IMR-90 (cell line): ENCODE data around the gene TNRC6B. TPM values are rescaled to one million over a fixed set of nuclear protein-coding genes. Genes with fewer than 3 reads are reported as not detected.

Source experiments
- ATAC-seq: fragments of 200-7000 bp; cut with Tn5 transposase; 2 replicates; pipeline ENCODE4 v1.9.1; 2020; ENCODE audit warnings: low read depth, mild to moderate bottlenecking, moderate library complexity
- BruUV-seq: library from RNA; stranded (reverse); fragments of 400-500 nt; replicated peaks from 2 replicates; lab custom pipeline; 2021; lab: Mats Ljungman, UMichigan
- CTCF ChIA-PET: fragments of 300-600 bp; formaldehyde crosslinking; extraction: SDS; loops from one replicate; lab custom pipeline; 2021; ENCODE audit warnings: antibody characterized with exemption; lab: Yijun Ruan, JAX
- POLR2A ChIA-PET: fragments of 300-600 bp; sonication (Branson Sonifier 250); formaldehyde crosslinking; loops from one replicate; lab custom pipeline; 2022; ENCODE audit warnings: antibody characterized with exemption; ENCODE audit not compliant: unreplicated experiment; lab: Charles Lee
- DNase-seq: peaks from one replicate; pipeline ENCODE4 v3.0.0; 2013
- H2AFZ ChIP-seq: replicated peaks from 2 replicates; pipeline ENCODE3; 2013; ENCODE audit warnings: low read length, mild to moderate bottlenecking; ENCODE audit not compliant: poor library complexity
- H2AK5ac ChIP-seq: 2 replicates; pipeline ENCODE4 v1.6.1; 2013; ENCODE audit warnings: low read depth, low read length, inconsistent platforms
- H2AK9ac ChIP-seq: replicated peaks from 2 replicates; pipeline ENCODE3; 2013; ENCODE audit warnings: mild to moderate bottlenecking, low read depth, low read length, moderate library complexity; ENCODE audit not compliant: poor library complexity
- H2BK120ac ChIP-seq: 2 replicates; pipeline ENCODE4 v1.6.1; 2013; ENCODE audit warnings: low read depth, low read length, inconsistent platforms
- H2BK15ac ChIP-seq: 3 replicates; pipeline ENCODE4 v1.6.1; 2013; ENCODE audit warnings: low read depth, low read length, inconsistent platforms
- H2BK20ac ChIP-seq: 2 replicates; pipeline ENCODE4 v1.6.1; 2013; ENCODE audit warnings: low read depth, mild to moderate bottlenecking, inconsistent platforms, low read length, moderate library complexity
- H2BK5ac ChIP-seq: 2 replicates; pipeline ENCODE4 v1.6.1; 2013; ENCODE audit warnings: mild to moderate bottlenecking, low read depth, low read length, inconsistent platforms; ENCODE audit not compliant: poor library complexity, severe bottlenecking
- H3K14ac ChIP-seq: replicated peaks from 2 replicates; pipeline ENCODE4 v1.6.1; 2013; ENCODE audit warnings: low read depth, low read length, inconsistent platforms
- H3K18ac ChIP-seq: 2 replicates; pipeline ENCODE4 v1.6.1; 2013; ENCODE audit warnings: low read depth, low read length, control low read depth
- H3K23ac ChIP-seq: 2 replicates; pipeline ENCODE4 v1.6.1; 2013; ENCODE audit warnings: low read depth, low read length, inconsistent platforms
- H3K27ac ChIP-seq: 2 replicates; pipeline ENCODE4 v1.5.1; 2013; ENCODE audit warnings: mild to moderate bottlenecking, control low read depth, low read length; ENCODE audit not compliant: insufficient read depth
- H3K27me3 ChIP-seq: 2 replicates; pipeline ENCODE4 v1.6.1; 2013; ENCODE audit warnings: low read length; ENCODE audit not compliant: control insufficient read depth, insufficient read depth
- H3K36me3 ChIP-seq: 2 replicates; pipeline ENCODE4 v1.6.1; 2013; ENCODE audit warnings: low read length, mixed read lengths; ENCODE audit not compliant: control insufficient read depth, insufficient read depth
- H3K4ac ChIP-seq: 2 replicates; pipeline ENCODE4 v1.6.1; 2013; ENCODE audit warnings: low read depth, low read length, inconsistent platforms
- H3K4me1 ChIP-seq: 2 replicates; pipeline ENCODE4 v1.6.1; 2013; ENCODE audit warnings: low read length, mixed read lengths; ENCODE audit not compliant: control insufficient read depth, insufficient read depth
- H3K4me2 ChIP-seq: 2 replicates; pipeline ENCODE4 v1.6.1; 2013; ENCODE audit warnings: low read depth, mild to moderate bottlenecking, control low read depth, low read length, moderate library complexity
- H3K4me3 ChIP-seq: 2 replicates; pipeline ENCODE4 v1.5.1; 2013; ENCODE audit warnings: low read depth, mild to moderate bottlenecking, control low read depth, low read length, moderate library complexity; ENCODE audit not compliant: insufficient read depth
- H3K56ac ChIP-seq: 2 replicates; pipeline ENCODE4 v1.6.1; 2013; ENCODE audit warnings: low read length, inconsistent platforms; ENCODE audit not compliant: insufficient read depth; ENCODE audit errors: extremely low read depth
- H3K79me1 ChIP-seq, 2 experiments: 2 replicates each; pipeline ENCODE4 v1.6.1; 2013; ENCODE audit warnings: low read length in 2 of 2, inconsistent platforms in 1 of 2, low read depth in 1 of 2
- H3K9ac ChIP-seq: 2 replicates; pipeline ENCODE4 v1.6.1; 2013; ENCODE audit warnings: low read depth, low read length, control low read depth
- H3K9me1 ChIP-seq: 2 replicates; pipeline ENCODE4 v1.6.1; 2013; ENCODE audit warnings: low read length, inconsistent platforms; ENCODE audit not compliant: insufficient read depth
- H3K9me3 ChIP-seq: 2 replicates; pipeline ENCODE4 v1.6.1; 2013; ENCODE audit warnings: low read length; ENCODE audit not compliant: control insufficient read depth, insufficient read depth
- H4K20me1 ChIP-seq: 2 replicates; pipeline ENCODE4 v1.6.1; 2013; ENCODE audit warnings: low read length, inconsistent platforms; ENCODE audit not compliant: insufficient read depth
- H4K5ac ChIP-seq: 2 replicates; pipeline ENCODE4 v1.6.1; 2013; ENCODE audit warnings: mild to moderate bottlenecking, low read depth, low read length, control low read depth
- H4K8ac ChIP-seq, 2 experiments: 2 replicates each; pipeline ENCODE4 v1.6.1; 2013; ENCODE audit warnings: low read depth in 2 of 2, low read length in 2 of 2, control low read depth in 1 of 2, inconsistent platforms in 1 of 2
- H4K91ac ChIP-seq: 2 replicates; pipeline ENCODE4 v1.6.1; 2013; ENCODE audit warnings: low read depth, low read length, inconsistent platforms; ENCODE audit not compliant: insufficient read depth
- BHLHE40 ChIP-seq: fragments of 150-350 bp; IDR thresholded peaks from 2 replicates; pipeline ENCODE4 v1.6.1; 2016; ENCODE audit warnings: mild to moderate bottlenecking, low read depth, low read length
- CEBPB ChIP-seq: IDR thresholded peaks from 2 replicates; pipeline ENCODE4 v1.6.1; 2012; ENCODE audit warnings: low read depth, low read length, improper control_type of control experiment
- FOS ChIP-seq: fragments of 150-350 bp; IDR thresholded peaks from 2 replicates; pipeline ENCODE4 v1.6.1; 2016; ENCODE audit warnings: low read depth, low read length
- MAFK ChIP-seq: IDR thresholded peaks from 2 replicates; pipeline ENCODE4 v1.6.1; 2012; ENCODE audit warnings: low read depth, low read length, improper control_type of control experiment
- MAZ ChIP-seq: IDR thresholded peaks from 2 replicates; pipeline ENCODE4 v1.6.1; 2012; ENCODE audit warnings: low read depth, mild to moderate bottlenecking, low read length, improper control_type of control experiment, moderate library complexity, borderline replicate concordance
- MXI1 ChIP-seq: IDR thresholded peaks from 2 replicates; pipeline ENCODE4 v1.6.1; 2012; ENCODE audit warnings: low read depth, mild to moderate bottlenecking, low read length, moderate library complexity, borderline replicate concordance
- NFE2L2 ChIP-seq: fragments of 150-350 bp; IDR thresholded peaks from 2 replicates; pipeline ENCODE4 v1.6.1; 2016; ENCODE audit warnings: low read depth, mild to moderate bottlenecking, low read length
- POLR2A ChIP-seq: IDR thresholded peaks from 2 replicates; pipeline ENCODE4 v1.6.1; 2012; ENCODE audit warnings: mild to moderate bottlenecking, low read depth, low read length
- RAD21 ChIP-seq: IDR thresholded peaks from 2 replicates; pipeline ENCODE4 v1.6.1; 2012; ENCODE audit warnings: low read length, improper control_type of control experiment
- RCOR1 ChIP-seq: IDR thresholded peaks from 2 replicates; pipeline ENCODE4 v1.6.1; 2012; ENCODE audit warnings: mild to moderate bottlenecking, low read length, improper control_type of control experiment; ENCODE audit not compliant: insufficient replicate concordance
- RFX5 ChIP-seq: IDR thresholded peaks from 2 replicates; pipeline ENCODE4 v1.8.0; 2012; ENCODE audit warnings: low read depth, mild to moderate bottlenecking, low read length, moderate library complexity
- WGBS, 2 experiments: methylation state at CpG; one replicate each; pipeline versions ENCODE4 v1.1.5 to v1.1.7; 2013; ENCODE audit warnings: missing lambda C conversion rate in 2 of 2; ENCODE audit not compliant: insufficient read length in 1 of 2; ENCODE audit errors: extremely low coverage in 2 of 2; 5-methylcytosine and 5-hydroxymethylcytosine counted together
- dilution Hi-C: fragments of 300-500 bp; cut with HindIII; formaldehyde crosslinking; loops from one replicate; pipeline ENCODE4 v1.14.3; 2018; ENCODE audit warnings: low sequenced_read_pairs; ENCODE audit not compliant: unreplicated experiment
- in situ Hi-C: fragments of 300-500 bp; cut with MboI; formaldehyde crosslinking; loops from 3 replicates; pipeline ENCODE4 v1.14.3; 2019; ENCODE audit warnings: low sequenced_read_pairs, inconsistent platforms, mixed read lengths
- intact Hi-C: fragments of 100-400 bp; cut with micrococcal nuclease; formaldehyde crosslinking; loops from 2 replicates; pipeline ENCODE4 v1.10.0; 2022
- polyA plus RNA-seq, 3 experiments: library from polyadenylated mRNA; depleted of rRNA; stranded (reverse); fragments of >200 nt; gene quantifications; 2 replicates each; pipeline ENCODE4 v1.2.3, GENCODE V29; 2012; ENCODE audit warnings: low replicate concordance in 1 of 3
- total RNA-seq: library from RNA; depleted of rRNA; stranded (reverse); fragments of >200 nt; gene quantifications from 2 replicates; pipeline ENCODE4 v1.2.3, GENCODE V29; 2012
- TF ChIP-seq, protein P1 (sequence below): fragments of 150-350 bp; IDR thresholded peaks from 2 replicates; pipeline ENCODE4 v1.6.1; 2016; ENCODE audit warnings: low read depth, mild to moderate bottlenecking, low read length, moderate library complexity, borderline replicate concordance
- TF ChIP-seq, protein P2 (sequence below): conservative IDR thresholded peaks from 2 replicates; pipeline ENCODE4 v1.5.1; 2012; ENCODE audit warnings: mild to moderate bottlenecking, low read depth, low read length, improper control_type of control experiment

The TNRC6B gene
- total and polyA plus RNA-seq, 2 of the 4 experiments (the other 2 are of a cell fraction), result 3.9 to 17.0 TPM

DNA sequence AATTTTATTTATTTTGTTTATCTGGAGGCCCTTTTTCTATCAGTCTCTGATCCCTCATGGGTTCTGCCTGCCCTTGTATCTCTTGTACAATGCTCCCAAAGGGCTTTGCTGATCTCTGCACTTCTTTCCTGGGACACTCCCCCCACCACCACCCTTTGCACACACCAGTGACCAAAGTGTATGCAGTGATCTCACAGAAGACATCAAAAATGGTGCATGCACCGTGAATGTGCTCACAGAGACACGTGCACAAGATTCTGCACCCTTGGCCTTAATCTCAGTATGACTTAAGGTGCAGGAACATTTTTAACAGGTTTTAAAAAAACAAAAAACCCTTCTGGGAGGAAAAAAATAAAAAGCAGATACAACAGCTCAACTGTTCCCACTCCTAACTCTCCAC is 156.3 kb downstream of the TNRC6B start:
- no peak overlapping the region for H3K56ac ChIP-seq
- H3K9ac ChIP-seq, result no peak overlapping the region
- no peak overlapping the region for H3K14ac ChIP-seq
- H3K27ac ChIP-seq, result no peak overlapping the region
- H3K79me1 ChIP-seq, result peaks cover 0 to 5% of the 10 kb centered on the region in 2 experiments; a peak in 1 of 4 replicates
- no peak overlapping the region for H2BK5ac ChIP-seq
- H2AFZ ChIP-seq, result no peak overlapping the region
- H3K18ac ChIP-seq, result no peak overlapping the region
- no peak overlapping the region for H2BK15ac ChIP-seq
- no peak overlapping the region for H3K4me3 ChIP-seq
- WGBS, 2 experiments, result no CpG with 5 or more reads among the region's 2 CpGs
- H3K23ac ChIP-seq, result no peak overlapping the region
- no TSS peak for BruUV-seq
- no peak overlapping the region for H3K4me2 ChIP-seq
- H3K27me3 ChIP-seq, result no peaks in the 10 kb centered on the region
- POLR2A ChIA-PET, result no interaction called here
- H4K20me1 ChIP-seq, result 0 out of 2 replicates have a peak, but pooled peaks cover 2% of the 10 kb centered on the region
- no peak overlapping the region for H2BK20ac ChIP-seq
- H3K4me1 ChIP-seq, result peaks cover 4% of the 10 kb centered on the region
- TF ChIP-seq MXI1 (no peak), MAFK (no peak), RAD21 (no peak), RFX5 (no peak), BHLHE40 (no peak), RCOR1 (no peak), CEBPB (no peak), POLR2A (no peak), MAZ (no peak), NFE2L2 (no peak), FOS (no peak)
- TF ChIP-seq, protein P1, sequence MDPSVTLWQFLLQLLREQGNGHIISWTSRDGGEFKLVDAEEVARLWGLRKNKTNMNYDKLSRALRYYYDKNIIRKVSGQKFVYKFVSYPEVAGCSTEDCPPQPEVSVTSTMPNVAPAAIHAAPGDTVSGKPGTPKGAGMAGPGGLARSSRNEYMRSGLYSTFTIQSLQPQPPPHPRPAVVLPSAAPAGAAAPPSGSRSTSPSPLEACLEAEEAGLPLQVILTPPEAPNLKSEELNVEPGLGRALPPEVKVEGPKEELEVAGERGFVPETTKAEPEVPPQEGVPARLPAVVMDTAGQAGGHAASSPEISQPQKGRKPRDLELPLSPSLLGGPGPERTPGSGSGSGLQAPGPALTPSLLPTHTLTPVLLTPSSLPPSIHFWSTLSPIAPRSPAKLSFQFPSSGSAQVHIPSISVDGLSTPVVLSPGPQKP, result no peak
- TF ChIP-seq, protein P2, sequence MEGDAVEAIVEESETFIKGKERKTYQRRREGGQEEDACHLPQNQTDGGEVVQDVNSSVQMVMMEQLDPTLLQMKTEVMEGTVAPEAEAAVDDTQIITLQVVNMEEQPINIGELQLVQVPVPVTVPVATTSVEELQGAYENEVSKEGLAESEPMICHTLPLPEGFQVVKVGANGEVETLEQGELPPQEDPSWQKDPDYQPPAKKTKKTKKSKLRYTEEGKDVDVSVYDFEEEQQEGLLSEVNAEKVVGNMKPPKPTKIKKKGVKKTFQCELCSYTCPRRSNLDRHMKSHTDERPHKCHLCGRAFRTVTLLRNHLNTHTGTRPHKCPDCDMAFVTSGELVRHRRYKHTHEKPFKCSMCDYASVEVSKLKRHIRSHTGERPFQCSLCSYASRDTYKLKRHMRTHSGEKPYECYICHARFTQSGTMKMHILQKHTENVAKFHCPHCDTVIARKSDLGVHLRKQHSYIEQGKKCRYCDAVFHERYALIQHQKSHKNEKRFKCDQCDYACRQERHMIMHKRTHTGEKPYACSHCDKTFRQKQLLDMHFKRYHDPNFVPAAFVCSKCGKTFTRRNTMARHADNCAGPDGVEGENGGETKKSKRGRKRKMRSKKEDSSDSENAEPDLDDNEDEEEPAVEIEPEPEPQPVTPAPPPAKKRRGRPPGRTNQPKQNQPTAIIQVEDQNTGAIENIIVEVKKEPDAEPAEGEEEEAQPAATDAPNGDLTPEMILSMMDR, result no peak
- no peak overlapping the region for H2BK120ac ChIP-seq
- CTCF ChIA-PET, result interaction anchor here (1.1 kb wide), 1 partner anchor 15 kb away, joined by 3 read pairs; no protein-coding TSS in a partner anchor
- peaks cover 5% of the 10 kb centered on the region; the same call in 1 of the 2 replicates for H3K36me3 ChIP-seq
- intact Hi-C loops (no loop called here), in situ Hi-C loops (no loop called here), dilution Hi-C loops (no loop called here)
- no peak overlapping the region for H4K91ac ChIP-seq
- no peak overlapping the region for H4K5ac ChIP-seq
- no peak overlapping the region for H2AK5ac ChIP-seq
- H3K4ac ChIP-seq, result no peak overlapping the region
- H3K9me3 ChIP-seq, result no peaks in the 10 kb centered on the region
- ATAC-seq (no peak), DNase-seq (no peak)
- H3K9me1 ChIP-seq, result peaks cover 9% of the 10 kb centered on the region
- no peak overlapping the region for H4K8ac ChIP-seq
- H2AK9ac ChIP-seq, result no peak overlapping the region
